Amygdala (tissue), 56 donors: ENCODE data around the gene PAGR1.

Experiments
- DNase-seq, 56 donors: peaks; one replicate each; lab custom pipeline; 2025; lab: John Stamatoyannopoulos, UW

Gene PAGR1

GRCh38 chr16:29811896-29812665, 3.9 kb upstream of the PAGR1 start, which contains the start of gene PRRT2:
Gene PRRT2, plus strand, starts transcription at chr16:29812193. Its CDS starts 862 bp downstream, at chr16:29813055.
- DNase-seq: peak in 44 of 56 donors; percentile 33 to 86 (median 69)

- DNase-seq: peak in 3 of 56 donors; percentile 25 to 48 (median 40)
Observed at GRCh38 chr16:29812754-29813643, 3.0 kb upstream of the PAGR1 start.

GRCh38 chr16:29813644-29814562, 2.0 kb upstream of the PAGR1 start:
- DNase-seq: no peak

GRCh38 chr16:29814592-29814991, 1.4 kb upstream of the PAGR1 start:
- no peak for DNase-seq

GRCh38 chr16:29815032-29815721, 775 bp upstream of the PAGR1 start:
- DNase-seq: peak in 6 of 56 donors; percentile 6 to 70 (median 22)

GRCh38 chr16:29816694-29817441, 916 bp downstream of the PAGR1 start:
- DNase-seq: peak in 25 of 56 donors; percentile 18 to 67 (median 48)

- DNase-seq: no peak
Observed at GRCh38 chr16:29818082-29818481, 2.1 kb downstream of the PAGR1 start.

GRCh38 chr16:29819506-29819905, 3.6 kb downstream of the PAGR1 start:
- DNase-seq: no peak

GRCh38 chr16:29820271-29820701, 4.3 kb downstream of the PAGR1 start, which contains the start of gene MVP:
Gene MVP, plus strand, starts transcription at chr16:29820462. Its CDS starts 10,088 bp downstream, at chr16:29830550.
- DNase-seq: peak in 29 of 56 donors; percentile 10 to 60 (median 37)

- DNase-seq: no peak
Observed at GRCh38 chr16:29820730-29821642, 5.0 kb downstream of the PAGR1 start.

GRCh38 chr16:29821643-29822115, 5.7 kb downstream of the PAGR1 start:
- no peak for DNase-seq

GRCh38 chr16:29824589-29825144, 8.7 kb downstream of the PAGR1 start:
- DNase-seq: no peak

- peak in 31 of 56 donors; percentile 11 to 78 (median 58) for DNase-seq
Observed at GRCh38 chr16:29825145-29826044, 9.4 kb downstream of the PAGR1 start.

GRCh38 chr16:29826342-29826695, 10.4 kb downstream of the PAGR1 start:
- no peak for DNase-seq

- DNase-seq: no peak
Observed at GRCh38 chr16:29830774-29831173, 14.8 kb downstream of the PAGR1 start.

GRCh38 chr16:29831490-29831889, 15.5 kb downstream of the PAGR1 start:
- DNase-seq: no peak
